Activated CD4-positive, CD25-positive, alpha-beta regulatory T cell treated with anti-CD3 and anti-CD28 coated beads, Interleukin-2, amount 50 U/mL, for 16 hours (primary cell): Measurements from ENCODE around the gene PIH1D1.
A peak's percentile ranks its signal among the peaks of the same experiment; 100 is the strongest.
"Not testable (repeated sequence)": the region's sequence is repeated elsewhere in the genome, so short reads cannot be mapped to it uniquely, and the experiment has no call there.

Experiments used
- DNase-seq: peaks from one replicate; pipeline ENCODE4 v3.0.0-alpha.2; 2020; ENCODE audit warnings: low read depth, low spot score

Gene PIH1D1

GRCh38 chr19:49481020-49481683, 29.5 kb upstream of the PIH1D1 start:
- DNase-seq, result no peak

- DNase-seq, result no peak
Measured at GRCh38 chr19:49479975-49480628, 28.5 kb upstream of the PIH1D1 start.

- no peak for DNase-seq
Measured at GRCh38 chr19:49475995-49476880, 24.6 kb upstream of the PIH1D1 start.

- DNase-seq, result no peak
Measured at GRCh38 chr19:49475191-49475917, 23.7 kb upstream of the PIH1D1 start.

GRCh38 chr19:49474542-49474924, 22.9 kb upstream of the PIH1D1 start:
- no peak for DNase-seq

GRCh38 chr19:49473868-49474541, 22.4 kb upstream of the PIH1D1 start, which contains the start of gene FLT3LG:
TSS of gene FLT3LG (plus strand) at chr19:49474215. CDS start at chr19:49474640, 425 bp downstream.
- DNase-seq, result peak; percentile 85

- DNase-seq, result not testable (repeated sequence)
Measured at GRCh38 chr19:49473501-49473867, 21.9 kb upstream of the PIH1D1 start.

GRCh38 chr19:49472936-49473335, 21.3 kb upstream of the PIH1D1 start:
- no peak for DNase-seq

- DNase-seq, result no peak
Measured at GRCh38 chr19:49470615-49470978, 19.0 kb upstream of the PIH1D1 start.

GRCh38 chr19:49469828-49470614, 18.4 kb upstream of the PIH1D1 start:
- DNase-seq, result no peak

- DNase-seq, result peak; percentile 70
Measured at GRCh38 chr19:49468746-49469447, 17.3 kb upstream of the PIH1D1 start.

GRCh38 chr19:49468199-49468598, 16.6 kb upstream of the PIH1D1 start:
- no peak for DNase-seq

- DNase-seq, result no peak
Measured at GRCh38 chr19:49465371-49465770, 13.8 kb upstream of the PIH1D1 start.

- DNase-seq, result no peak
Measured at GRCh38 chr19:49463960-49464740, 12.5 kb upstream of the PIH1D1 start.

GRCh38 chr19:49462492-49462891, 10.9 kb upstream of the PIH1D1 start:
- DNase-seq, result no peak

GRCh38 chr19:49461656-49462055, 10.0 kb upstream of the PIH1D1 start:
- DNase-seq, result no peak

- DNase-seq, result not testable (repeated sequence)
Measured at GRCh38 chr19:49461130-49461529, 9.5 kb upstream of the PIH1D1 start.

- DNase-seq, result no peak
Measured at GRCh38 chr19:49459388-49459787, 7.8 kb upstream of the PIH1D1 start.

GRCh38 chr19:49458567-49458903, 6.9 kb upstream of the PIH1D1 start:
- no peak for DNase-seq
